ENCODE measurements around the gene HMX2.

HMX2 gene
- 0 reads per million in 4 donors for total RNA-seq

- DNase-seq = no peak
These were observed at the start of gene HMX2 for GRCh38 chr10:123147635-123148413. Gene HMX2, plus strand, starts transcription at chr10:123148136. Its CDS starts 243 bp downstream, at chr10:123148379.

- DNase-seq = no peak
These were observed 47.7 kb upstream of the HMX2 start for GRCh38 chr10:123100030-123100762.

GRCh38 chr10:123101872-123102271 is 46.1 kb upstream of the HMX2 start:
- DNase-seq = no peak

GRCh38 chr10:123102673-123103072 is 45.3 kb upstream of the HMX2 start:
- no peak for DNase-seq

- no peak for DNase-seq
These were observed 44.0 kb upstream of the HMX2 start for GRCh38 chr10:123103944-123104343.

GRCh38 chr10:123109466-123109865 is 38.5 kb upstream of the HMX2 start:
- DNase-seq = no peak

GRCh38 chr10:123117644-123118417 is 30.1 kb upstream of the HMX2 start:
- no peak for DNase-seq

- DNase-seq = no peak
These were observed 28.9 kb upstream of the HMX2 start for GRCh38 chr10:123119081-123119480.

- DNase-seq = no peak
These were observed 21.7 kb upstream of the HMX2 start for GRCh38 chr10:123126246-123126645.

- DNase-seq = no peak
These were observed 18.2 kb upstream of the HMX2 start for GRCh38 chr10:123129618-123130271.

GRCh38 chr10:123132576-123133477 is 15.1 kb upstream of the HMX2 start:
- DNase-seq = peak; percentile 66 to 86 (median 78)

GRCh38 chr10:123133541-123134342 is 14.2 kb upstream of the HMX2 start:
- DNase-seq = no peak

GRCh38 chr10:123134343-123134914 is 13.5 kb upstream of the HMX2 start:
- no peak for DNase-seq

GRCh38 chr10:123134915-123135414 is 13.0 kb upstream of the HMX2 start:
- no peak for DNase-seq

GRCh38 chr10:123135415-123136141 is 12.4 kb upstream of the HMX2 start, which contains the start of gene HMX3:
Gene HMX3, plus strand, starts transcription at chr10:123135970. Its CDS starts 81 bp downstream, at chr10:123136051.
- DNase-seq = peak in 1 of 5 donors; percentile 47

- no peak for DNase-seq
These were observed 11.6 kb upstream of the HMX2 start for GRCh38 chr10:123136221-123136805.

- peak in 1 of 5 donors; percentile 33 for DNase-seq
These were observed 10.9 kb upstream of the HMX2 start for GRCh38 chr10:123136806-123137642.

GRCh38 chr10:123139165-123139520 is 8.8 kb upstream of the HMX2 start:
- DNase-seq = no peak
